GDM1 (cell line): Measurements from ENCODE around the gene NEK6.

Source experiments
- DNase-seq: peaks from one replicate; lab custom pipeline; 2025; lab: John Stamatoyannopoulos, UW

NEK6 gene

DNA sequence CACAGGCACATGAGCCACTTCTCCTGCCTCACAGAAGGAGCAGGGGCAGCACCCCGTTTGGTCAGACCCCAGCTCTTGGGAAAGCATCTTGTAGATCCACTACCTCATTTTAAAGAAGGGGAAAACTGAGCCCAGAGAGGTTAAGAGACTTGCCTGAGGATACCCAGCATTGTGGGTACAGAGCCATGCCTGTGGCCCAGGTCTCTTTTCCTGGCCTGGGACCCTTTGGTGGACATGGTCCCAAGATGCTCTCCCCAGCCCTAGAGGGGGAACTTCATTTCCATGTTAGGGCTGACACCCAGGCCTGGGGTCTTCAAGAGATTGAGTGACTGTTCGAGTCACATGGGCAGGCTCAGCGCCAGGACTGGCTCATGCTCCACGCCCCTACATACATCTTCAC, 64.2 kb downstream of the NEK6 start:
- no peak for DNase-seq

DNA sequence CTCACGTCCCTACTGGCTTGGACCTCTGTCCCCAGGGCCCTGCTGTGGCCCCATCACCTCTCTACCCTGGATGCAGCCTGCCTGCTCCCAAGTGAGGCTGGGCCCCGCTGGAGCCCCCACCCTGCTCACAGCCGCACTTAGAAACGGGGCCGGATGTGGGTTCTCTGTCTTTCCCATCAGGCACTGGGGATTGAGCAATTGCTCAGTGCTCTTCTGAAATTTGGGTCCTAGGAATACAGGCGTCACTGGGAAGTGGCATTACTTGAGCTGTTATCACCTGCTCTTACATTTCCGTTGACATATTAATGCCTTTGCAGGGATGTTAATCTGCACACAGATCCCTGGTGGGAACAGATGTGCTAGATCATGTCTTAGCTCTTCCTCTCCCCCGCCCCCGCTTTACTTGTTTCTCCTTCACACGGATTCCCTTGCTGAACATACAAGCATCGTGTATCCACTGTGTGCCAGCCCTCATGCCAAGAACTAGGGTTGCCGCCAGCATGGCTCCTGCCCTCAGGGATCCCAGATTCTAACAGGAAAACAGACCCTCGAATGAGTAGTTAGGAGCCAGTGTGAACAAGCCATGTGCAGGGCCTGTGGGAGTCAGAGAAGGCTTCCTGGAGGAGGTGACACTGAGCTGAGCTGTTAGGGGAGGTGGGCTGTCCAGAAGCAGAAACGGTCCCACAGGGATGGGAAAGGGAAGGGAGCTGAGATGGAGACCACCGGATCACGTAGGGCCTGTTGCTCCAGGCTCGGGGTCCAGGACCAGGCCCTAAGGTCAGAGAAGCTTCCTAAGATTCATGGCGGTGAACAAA, 65.1 kb downstream of the NEK6 start:
- no peak for DNase-seq

DNA sequence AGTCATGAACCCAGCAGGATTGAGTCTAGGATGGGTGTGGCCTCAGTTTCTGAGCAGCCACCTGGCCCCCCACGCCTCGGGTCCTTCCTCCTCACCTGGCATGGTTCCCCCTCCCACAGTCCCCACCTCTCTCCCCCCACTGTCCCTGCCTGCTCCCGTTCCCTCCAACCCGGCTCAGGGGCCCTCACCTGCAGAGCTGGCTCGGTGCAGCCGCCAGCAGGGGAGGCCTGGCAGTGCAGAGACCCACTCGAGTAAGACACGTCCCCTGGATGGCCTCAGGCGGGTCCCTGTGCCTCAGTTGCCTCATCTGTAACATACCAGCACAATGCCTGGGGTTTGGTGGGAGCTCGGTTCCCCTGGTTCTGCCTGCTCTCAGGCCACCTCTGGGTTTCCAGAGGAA, 66.2 kb downstream of the NEK6 start:
- no peak for DNase-seq

GRCh38 chr9:124325816-124326215, 68.1 kb downstream of the NEK6 start:
- no peak for DNase-seq

DNA sequence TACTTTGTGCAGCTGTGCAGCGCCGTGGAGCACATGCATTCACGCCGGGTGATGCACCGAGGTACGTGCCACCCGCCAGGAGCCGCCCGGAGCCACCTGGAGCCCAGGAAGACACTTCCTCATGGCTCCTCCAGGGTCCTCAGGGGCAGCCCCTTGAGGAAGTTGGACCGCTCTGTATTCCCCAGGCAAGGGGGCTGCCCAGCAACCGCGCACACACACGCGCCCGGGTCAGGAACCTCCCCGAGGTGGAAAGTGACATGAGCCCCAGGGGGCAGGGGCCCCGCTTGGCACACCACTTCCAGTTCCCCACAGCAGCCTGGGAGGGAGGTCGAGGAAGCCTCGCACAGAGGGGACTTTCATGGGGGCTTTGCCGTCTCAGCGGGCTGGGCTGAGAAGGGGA, 68.6 kb downstream of the NEK6 start:
- no peak for DNase-seq

GRCh38 chr9:124327491-124327890, 69.7 kb downstream of the NEK6 start:
- DNase-seq, result no peak

DNA sequence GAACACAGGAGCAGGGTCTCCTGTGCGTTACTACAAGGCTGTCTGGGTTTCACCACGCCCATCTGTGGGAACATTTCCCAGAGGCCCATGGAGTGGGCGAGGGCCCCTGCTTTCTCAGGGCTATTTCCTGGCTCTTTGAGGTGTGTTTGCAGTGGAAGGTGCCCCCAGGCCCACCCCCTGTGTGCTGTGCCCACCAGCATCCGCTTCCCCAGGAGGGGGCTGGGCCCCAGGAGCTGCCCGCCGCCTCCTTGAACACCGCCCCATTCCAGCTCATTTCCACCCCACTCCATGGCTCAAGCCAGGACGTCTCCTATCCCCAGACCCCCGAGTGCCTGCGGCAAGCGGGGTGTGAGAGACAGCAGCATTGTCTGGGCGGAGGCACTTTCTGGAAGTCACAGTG, 70.5 kb downstream of the NEK6 start:
- DNase-seq, result no peak

GRCh38 chr9:124329206-124329792, 71.5 kb downstream of the NEK6 start:
- no peak for DNase-seq

- DNase-seq, result no peak
These were observed 72.4 kb downstream of the NEK6 start for GRCh38 chr9:124330011-124330697.

- no peak for DNase-seq
These were observed 73.8 kb downstream of the NEK6 start for GRCh38 chr9:124331580-124331979.

DNA sequence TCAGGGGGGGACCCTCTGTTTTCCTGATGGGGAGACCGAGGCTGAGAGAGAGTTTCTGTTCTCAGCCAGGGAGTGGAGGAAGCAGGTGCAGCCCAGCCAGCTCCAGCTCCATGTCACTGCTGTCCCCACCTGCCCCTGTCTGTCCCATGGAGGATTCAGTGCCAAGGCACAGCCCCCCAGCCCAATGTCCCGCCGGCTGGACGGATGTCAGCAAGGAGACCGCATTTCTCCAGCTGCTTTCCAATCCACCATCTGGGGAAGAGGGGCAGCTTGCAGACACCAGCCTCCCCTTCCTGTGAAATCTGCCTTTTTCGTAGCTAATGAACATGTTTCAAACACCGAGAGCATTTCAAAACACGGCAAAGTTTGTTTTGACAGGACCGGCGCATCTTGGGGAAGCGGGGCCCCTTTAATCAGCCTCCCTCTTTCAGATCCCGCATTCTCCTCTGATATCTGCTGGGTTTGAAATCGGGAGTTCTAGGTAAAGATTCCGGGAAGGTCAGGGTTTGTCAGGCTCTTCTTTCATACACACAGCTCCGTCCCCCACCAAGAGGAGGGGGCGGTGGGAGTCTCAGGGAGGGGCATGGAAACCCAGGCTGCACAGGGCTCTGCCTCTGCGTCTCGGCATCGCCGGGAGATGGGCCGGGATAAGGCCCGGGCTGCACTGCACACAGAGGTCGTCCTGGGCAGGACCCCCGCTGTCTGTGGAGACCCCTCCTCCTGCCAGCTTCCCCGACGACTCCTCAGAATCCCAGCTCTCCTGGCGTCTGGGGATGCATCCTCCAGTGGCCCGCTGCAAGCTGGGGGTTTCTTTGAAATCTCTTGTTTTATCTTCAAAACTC, 74.8 kb downstream of the NEK6 start:
- DNase-seq, result no peak

GRCh38 chr9:124333203-124333579, 75.4 kb downstream of the NEK6 start:
- no peak for DNase-seq

- DNase-seq, result no peak
These were observed 77.0 kb downstream of the NEK6 start for GRCh38 chr9:124334568-124335319.

DNA sequence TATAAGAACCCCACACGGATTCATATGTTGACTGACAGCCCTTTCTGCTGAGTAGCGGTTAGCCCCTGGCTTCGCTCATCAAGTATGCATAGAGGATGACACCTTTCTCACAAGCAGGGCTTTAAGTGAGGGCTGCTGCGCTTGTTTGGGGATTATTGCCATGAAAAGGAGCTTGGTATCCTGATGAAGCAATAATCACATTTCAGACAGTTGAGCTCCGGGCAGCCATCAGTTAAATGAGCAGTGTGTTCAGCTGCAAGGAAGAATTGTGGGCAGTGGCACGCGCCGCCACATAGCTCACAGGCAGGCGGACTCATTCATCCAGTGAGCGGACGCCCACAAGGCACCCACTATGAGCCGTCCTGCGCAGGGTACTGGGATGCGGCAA, 77.6 kb downstream of the NEK6 start:
- no peak for DNase-seq

DNA sequence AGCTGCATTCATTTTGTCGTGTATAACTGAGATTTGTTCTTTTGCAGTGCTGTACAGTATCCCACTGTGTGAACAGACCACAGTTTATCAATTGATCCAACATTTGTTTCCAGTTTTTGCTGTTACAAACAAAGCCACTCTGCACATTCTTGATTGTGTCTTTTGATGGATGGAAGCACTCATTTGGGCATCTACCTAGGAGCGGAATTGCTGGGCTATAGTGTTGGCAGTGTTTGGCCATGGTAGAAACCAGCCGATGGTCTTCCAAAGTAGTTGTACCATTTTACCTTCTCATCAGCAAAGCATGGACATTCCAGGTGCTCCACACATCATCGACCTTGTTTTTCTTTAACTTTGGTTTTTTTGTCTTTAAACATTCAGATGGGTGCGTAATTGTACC, 79.8 kb downstream of the NEK6 start:
- no peak for DNase-seq

DNA sequence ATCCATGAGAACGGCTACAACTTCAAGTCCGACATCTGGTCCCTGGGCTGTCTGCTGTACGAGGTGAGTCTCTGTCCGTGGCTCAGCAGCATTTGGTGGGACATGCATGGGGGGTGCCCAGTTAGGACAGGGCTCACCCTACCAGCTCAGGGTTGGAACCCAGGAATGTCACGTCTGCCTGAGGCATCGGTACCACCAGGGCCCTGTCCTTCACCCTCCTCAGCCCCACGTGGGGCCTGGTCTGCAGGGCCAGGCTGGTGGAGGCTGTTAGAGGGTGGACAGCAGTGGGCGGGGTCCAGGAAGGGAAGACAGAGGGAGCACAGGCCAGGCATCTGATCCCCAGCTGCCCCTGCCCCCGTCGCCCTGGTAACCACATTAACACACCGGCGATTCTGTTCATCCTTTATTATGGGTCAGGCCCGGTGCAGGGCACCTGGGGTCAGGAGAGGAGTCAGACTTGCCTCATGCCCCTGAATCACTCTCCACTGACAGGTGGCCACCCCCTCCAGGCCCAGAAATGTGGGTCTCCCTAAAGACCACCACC, 81.9 kb downstream of the NEK6 start:
- DNase-seq, result no peak

DNA sequence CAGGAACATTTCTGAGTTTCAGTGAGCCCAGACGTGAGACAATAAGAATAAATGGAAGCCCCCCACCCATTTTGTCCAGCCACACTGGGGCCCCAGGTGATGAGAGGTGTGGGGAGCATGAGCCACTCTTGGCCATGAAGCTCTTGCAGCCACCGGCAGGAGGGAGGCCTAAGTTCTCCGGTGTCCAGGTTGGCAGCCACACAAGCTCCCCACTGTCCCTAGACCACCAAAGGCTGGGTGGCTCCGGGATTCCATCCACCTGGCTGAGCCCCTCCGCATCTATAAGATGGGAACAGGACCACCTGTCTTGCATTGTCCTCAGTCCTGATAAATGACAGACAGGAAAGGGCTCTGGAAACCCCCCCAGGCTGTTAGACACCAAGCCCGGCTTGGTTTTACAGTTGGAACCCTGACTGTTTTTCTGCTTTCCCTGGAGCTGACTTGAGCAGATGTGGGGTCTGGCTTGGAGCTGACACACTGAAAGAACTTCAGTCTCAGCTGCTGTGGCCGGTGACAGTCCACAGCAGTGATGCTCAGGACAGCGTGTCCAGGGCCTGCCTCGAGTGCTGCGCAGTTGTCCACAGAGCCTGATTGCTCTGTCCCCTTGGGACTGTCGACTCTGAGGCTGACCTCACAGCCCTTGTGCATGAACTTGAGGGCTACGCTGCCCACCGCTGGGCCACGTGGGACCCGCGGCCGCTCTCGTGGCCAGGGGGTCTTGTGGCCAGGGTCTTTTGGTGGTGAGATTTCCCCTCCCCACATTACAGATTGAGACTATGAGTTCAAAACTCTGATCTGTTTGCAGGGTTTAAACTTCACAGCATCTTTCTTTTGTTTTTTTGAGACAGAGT, 82.7 kb downstream of the NEK6 start:
- DNase-seq, result no peak

- DNase-seq, result no peak
These were observed 83.9 kb downstream of the NEK6 start for GRCh38 chr9:124341455-124342170.

DNA sequence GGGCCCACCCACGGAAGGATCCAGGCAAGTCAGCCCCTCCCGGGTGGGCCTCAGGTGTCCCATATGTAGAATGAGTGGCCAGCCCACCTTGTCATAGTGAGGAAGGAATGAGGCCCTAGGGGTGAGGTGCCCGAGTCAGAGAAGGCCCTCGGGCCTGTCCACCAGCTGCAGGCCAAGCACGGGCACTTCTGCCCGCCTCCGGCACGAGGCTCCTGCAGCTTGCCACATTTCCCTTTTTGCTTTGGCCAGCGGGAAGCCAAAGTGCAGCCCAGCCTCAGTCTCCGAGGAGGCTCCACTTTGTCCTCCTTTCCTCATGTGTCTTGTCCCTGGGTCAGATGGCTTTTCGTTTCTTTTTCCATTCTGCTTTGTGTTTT, 84.6 kb downstream of the NEK6 start:
- no peak for DNase-seq
